Measurements from ENCODE around the gene LECT2.

Gene LECT2

DNA sequence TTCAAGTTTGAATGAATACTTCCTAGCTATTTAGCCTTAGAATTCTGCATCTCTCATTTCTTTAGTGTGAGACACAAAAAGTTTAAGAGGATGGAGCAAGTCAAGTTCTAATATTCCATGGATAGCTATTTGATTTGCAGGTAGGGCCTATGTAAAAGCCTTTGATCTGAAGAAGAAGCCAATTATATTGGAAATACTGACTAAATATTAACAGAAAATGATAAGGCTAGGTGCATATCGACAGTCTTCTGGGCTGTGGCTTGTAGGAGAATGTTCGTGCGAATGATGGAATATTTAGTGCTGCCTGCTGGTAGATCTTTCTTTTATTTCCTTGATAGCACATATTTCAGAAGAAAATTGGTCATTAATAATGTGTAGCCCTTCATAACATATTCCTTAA lies at the start of gene LECT2:
Gene LECT2, minus strand, starts transcription at position 85 of the 400 bp plus-strand sequence. CDS start 150 bp downstream, outside the sequence.
- in situ Hi-C loops (cut with HindIII; ENCODE audit: low sequenced_read_pairs) = no loop called here

DNA sequence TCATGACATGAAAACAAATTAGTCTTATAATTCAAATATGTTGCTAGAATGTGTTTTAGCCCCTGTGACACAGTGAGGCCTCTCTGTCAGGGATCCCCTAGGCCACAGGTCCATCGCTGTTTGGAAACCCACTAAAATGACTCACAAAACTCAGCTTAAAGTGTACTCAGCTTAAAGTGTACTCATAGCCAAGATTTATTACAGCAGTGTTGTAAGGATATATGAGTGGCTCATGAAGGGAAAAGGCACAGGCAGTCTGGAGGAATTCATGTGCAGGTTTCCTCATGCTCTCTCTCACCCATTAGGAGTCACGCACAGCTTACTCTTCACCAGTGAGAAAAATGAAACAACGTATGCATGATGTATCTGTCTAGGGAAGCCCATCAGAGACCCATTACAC lies 49.7 kb upstream of the LECT2 start:
- in situ Hi-C loops (cut with HindIII; ENCODE audit: low sequenced_read_pairs) = no loop called here

DNA sequence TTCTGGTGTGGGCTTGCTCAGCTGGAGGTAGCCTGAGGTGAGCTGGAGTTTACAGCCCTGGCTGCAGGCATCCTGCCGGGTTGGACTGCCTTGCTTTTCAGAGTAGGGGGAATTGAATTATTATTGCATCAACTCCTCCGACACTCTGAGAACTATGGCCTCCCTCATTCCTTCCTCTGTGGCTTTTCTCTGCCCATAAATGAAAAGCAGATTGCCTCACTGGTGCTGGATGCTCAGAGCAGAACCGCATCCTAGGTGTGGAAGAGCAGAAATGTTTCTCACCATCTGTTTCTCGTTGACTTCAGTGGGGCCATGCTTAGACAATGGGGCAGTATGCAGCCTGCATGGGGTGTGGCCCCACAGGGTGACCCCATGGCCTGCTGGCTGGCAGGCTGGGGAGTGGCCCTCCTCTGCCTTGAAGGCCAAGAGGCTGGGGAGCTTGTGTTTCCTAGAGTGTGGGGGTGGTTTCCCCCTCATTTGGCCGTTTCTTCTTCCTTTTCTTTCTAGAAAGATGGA lies 46.7 kb upstream of the LECT2 start:
- in situ Hi-C loops (cut with HindIII; ENCODE audit: low sequenced_read_pairs) = no loop called here

DNA sequence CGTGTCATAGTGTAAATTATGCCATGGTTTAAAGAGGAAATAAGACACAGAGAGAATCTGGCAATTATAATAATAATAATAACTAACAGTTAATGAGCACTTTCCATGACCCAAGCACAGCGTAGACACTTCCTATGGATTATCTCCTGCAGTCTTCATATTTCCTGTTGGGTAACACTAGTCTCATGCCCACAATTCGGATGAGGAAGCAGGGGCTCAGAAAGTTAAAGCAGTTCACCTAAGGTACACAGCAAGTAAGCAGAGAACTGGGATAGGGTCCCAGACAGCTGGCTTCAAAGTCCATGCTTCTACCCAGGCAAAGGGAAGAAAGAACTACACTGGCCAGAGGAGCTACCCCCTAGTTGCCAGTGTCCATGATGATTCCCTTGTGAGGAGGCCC lies 46.1 kb upstream of the LECT2 start:
- in situ Hi-C loops (cut with HindIII; ENCODE audit: low sequenced_read_pairs) = no loop called here

DNA sequence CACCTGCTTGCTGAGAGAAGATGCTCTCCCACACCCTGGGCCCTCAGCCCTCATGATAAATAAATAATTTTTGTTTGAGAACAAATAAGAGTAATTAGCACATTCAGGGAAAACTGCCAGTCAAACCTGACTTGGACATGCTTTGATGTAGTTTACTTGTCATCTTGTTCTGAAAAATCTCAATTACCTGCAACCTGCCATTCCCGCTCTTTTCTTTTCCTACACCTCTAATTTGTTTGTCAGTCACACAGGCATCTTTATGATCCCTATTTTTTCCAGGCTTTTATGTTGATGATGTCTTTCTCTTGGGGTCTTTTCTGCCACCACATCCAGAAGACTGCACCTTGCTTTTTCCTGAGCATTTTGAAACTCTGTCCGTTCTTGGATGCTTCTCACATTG lies 45.4 kb upstream of the LECT2 start:
- in situ Hi-C loops (cut with HindIII; ENCODE audit: low sequenced_read_pairs) = no loop called here

DNA sequence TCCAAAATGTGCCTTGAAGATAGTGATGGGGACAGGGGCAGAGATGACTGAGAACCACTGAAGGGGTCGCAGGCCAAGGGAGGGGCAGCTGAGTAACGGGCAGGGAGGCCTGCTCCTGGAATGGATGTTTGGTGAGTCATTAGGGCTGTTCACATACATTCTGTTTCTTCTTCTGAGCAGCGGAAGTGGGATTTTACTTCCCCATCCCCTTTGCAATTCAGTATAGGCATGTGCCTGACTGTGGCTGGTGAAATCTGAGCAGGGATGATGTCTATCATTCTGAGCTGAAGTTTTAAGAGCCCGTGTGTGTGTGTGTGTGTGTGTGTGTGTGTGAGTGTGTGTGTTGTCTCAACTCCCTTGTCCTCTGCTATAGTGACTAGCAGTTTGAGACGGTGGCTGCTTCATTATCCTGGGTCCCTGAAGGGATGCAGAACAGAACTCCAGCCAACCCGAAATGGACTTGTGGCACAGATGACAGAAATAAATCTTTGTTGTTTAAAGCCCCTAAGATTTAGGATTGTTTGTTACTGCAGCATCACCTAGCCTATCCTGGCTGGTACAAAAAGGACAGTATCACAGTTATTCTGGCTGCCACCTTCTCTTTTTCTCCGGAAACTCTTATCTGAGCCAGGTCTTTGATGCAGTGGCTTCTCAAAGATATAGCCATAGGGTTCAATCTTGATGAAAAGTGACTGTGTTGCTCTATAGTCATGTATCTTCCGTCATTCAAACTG lies 44.8 kb upstream of the LECT2 start:
- in situ Hi-C loops (cut with HindIII; ENCODE audit: low sequenced_read_pairs) = no loop called here

DNA sequence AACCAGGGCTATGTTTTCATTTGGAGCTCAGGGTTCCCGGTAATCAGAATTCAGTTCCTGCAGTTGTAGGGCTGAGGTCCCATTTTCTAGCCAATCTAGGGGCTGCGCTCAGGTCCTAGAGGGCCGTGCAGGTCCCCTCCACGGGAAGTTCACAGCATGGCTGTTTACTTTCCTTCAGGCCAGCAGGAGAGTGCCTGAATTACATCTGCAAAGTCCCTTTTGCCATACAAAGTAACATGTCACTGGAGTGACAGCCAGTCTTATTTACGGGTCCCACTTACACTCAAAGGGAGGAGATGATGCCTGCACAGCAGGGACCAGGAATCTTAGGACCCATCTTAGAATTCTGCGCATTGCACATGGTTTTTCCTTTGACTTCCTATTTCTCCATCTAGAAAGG lies 44.1 kb upstream of the LECT2 start:
- in situ Hi-C loops (cut with HindIII; ENCODE audit: low sequenced_read_pairs) = no loop called here

DNA sequence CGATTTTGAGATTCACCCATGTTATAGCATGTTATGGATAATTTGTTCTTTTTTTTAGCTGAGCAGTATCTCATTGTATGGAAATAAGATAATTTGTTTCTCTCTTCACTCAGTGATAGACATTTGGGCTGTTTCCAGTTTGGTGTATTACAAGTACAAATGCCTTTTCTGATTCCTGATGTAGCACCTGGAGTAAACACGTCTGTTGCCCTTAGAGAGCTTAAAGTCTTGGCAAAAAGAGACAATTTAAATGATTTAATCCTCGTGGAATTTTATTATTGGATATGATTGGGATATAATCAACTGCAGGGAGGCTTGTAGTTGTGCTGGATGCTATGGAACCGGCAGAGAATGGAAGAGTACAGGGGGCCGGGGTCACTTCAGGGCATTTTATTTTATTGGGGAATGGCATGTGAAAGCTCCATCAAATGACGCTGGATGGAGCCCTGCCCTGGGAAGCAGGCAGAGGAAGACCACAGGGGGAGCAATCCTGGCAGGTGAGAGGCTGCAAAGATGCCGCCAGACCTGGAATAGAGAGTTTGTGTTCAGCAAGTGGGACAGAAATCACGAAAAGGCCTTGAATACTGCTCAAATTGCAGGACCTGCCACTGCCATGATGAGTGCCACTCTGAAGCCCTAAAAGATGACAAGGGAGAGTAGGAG lies 43.0 kb upstream of the LECT2 start:
- in situ Hi-C loops (cut with HindIII; ENCODE audit: low sequenced_read_pairs) = no loop called here

DNA sequence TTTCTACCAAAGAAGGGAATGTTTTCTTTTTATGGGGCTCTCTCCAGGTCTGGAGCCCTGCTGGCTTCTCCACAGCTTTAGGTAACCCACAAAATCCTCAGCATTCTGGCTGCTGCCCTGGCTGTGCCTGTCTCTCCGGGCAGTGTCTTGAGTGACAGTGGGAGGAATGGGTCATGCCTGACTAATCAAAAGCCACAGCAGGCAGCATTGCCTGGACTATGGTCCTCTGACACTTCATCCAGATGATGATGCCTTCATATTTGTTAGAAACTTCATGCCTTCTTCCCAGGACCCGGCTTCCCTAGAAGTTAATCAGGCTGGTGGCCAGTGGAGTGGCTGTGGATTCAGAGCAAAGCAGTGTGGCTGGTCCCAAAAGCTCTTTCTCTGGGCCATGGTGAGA lies 41.8 kb upstream of the LECT2 start:
- in situ Hi-C loops (cut with HindIII; ENCODE audit: low sequenced_read_pairs) = no loop called here

DNA sequence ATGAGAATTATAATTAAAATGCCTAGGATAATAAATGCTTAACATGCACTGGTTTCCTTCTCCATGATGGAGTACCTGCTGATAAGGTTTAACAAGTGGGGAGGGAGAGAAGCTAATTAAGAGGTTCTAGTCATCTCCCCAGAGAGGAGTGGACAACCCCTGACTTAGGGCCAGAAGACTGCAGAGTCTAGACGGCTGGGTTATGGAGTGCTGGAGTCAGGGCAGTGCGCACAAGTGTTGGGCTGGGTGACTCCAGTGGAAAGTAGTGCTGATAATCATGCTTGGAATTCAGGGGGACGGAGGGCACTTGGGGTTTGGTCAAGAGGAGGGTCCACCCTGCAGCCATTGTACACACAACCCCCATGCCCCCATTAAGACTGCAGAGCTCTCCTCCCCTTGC lies 41.2 kb upstream of the LECT2 start:
- in situ Hi-C loops (cut with HindIII; ENCODE audit: low sequenced_read_pairs) = no loop called here

DNA sequence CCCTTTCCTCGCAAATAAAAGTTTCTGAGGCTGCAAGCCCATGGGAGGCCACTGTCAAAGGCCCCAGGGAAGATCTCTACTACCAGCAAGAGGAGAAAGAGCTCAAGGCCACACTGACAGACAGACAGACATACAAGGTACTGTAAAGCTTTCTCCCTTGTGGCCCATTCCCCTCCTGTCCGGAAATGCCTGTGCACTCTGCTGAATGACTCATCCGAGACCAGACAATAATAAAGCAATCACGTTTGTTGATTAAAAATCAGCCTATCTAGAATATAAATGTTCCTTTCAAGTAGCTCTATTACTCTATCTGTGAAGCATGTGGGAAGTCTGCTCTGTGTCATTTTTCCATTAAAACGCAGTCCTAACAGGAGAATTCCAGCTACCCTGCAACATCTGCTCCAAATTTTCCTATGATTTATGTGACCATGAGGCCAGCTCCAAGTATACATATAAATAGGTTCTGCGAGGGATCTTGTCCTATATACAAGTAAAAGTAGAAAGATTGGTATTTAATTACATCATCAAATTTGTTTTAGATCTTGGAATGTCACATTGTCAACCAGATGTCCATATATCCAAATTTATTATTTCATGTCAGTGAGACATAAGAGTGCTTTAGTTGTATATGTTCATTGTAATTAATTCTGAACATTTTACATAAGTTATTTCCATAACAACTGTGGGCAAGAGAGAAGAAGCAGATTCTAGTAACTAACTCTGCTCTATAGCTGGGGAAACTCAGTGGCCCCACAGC lies 39.3 kb upstream of the LECT2 start:
- in situ Hi-C loops (cut with HindIII; ENCODE audit: low sequenced_read_pairs) = no loop called here

DNA sequence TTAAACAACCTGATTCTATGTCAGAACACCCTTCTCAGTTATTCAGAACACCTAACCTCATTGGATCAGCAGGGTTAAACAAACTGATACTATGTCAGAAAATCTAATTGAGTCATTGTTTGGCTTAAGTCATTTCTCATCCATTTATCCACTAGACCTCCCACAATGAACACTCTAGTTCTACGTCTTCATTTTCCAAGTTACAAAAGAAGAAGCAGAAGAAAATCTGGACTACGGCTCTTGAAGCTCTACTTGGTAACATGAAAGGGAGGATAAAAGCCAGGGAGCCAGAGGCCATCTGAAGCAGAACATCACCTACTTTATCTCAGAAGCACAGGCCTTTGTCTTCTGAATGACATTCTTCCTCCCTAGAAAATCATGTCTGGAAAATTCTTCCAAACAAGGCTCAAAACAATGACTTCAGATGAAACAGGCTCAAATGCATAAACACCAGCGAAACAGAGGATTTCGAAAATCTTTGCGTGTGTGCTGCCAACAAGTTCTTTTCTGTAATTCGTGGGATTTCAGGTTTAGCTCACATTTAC lies 38.6 kb upstream of the LECT2 start:
- in situ Hi-C loops (cut with HindIII; ENCODE audit: low sequenced_read_pairs) = no loop called here

DNA sequence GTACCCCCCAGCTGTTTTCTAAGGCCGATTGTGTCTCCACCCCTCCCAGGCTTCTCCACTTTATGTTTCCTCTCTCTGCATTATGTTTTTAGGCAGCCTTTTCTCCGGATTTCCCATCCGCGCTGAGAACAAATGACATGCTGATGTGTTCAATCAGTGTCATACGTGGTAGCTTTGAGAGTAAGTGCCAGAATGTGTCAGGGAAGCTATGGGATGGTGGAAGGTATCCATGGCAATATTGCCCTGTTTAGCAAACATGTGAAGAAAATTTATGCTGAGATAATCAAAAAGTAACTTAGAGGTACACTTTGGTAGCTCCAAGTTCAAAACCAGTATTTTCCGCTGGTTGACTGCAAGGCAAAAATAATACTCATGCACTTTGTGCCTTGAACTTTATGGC lies 36.6 kb upstream of the LECT2 start:
- in situ Hi-C loops (cut with HindIII; ENCODE audit: low sequenced_read_pairs) = no loop called here

DNA sequence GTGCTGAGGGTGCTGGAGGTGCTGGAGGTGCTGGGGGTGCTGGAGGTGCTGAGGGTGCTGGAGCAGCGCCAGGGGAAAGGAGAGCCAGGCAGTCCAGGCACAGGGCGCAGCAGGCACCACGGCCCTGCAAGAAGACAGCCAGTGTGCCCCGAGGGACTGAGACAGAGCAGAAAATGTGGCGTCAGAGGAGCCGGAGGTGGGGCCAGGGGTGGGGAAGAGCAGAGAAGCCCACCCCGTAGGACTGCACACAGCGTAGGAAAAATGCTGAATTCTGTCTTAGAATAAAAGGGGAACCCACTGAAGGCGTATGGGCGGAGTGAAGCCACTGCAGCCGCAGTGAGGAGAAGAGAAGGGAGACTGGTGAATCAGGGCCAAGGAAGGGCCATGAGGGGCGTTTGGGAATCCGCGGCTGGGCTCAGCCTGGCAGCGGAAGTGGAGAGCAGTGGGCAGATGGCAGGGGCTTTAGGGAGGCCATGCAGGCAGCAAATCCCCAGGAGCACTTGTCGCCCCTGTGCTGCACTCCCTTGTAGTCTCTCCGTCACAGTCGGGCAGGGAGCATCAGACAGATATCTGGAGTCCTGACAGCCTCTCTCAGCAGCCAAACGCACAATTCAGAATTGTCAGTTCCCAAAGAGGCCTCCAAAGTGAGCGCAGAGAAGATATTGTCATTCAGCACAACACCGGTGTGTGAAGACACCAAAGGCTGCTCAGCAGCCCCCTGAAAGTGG lies 35.9 kb upstream of the LECT2 start:
- in situ Hi-C loops (cut with HindIII; ENCODE audit: low sequenced_read_pairs) = no loop called here

DNA sequence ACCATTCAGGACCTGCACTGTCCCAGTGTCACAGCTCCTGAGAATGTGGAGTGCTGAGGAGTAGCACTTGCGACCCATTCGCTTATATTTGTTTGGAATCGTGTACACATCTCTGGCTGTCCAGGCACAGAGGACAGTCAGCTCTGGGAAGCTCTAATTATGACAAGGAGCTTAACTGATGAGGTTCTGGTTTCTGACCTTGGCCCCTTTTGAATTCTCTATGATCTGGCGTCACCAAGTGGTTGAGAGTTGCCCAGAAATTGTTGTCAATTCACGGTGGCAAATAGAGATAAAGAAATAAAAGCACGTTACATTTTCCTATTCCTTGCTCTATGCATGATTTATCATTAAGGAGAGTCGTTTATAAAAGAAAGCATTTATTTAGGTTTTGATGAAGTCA lies 34.9 kb upstream of the LECT2 start:
- in situ Hi-C loops (cut with HindIII; ENCODE audit: low sequenced_read_pairs) = no loop called here

DNA sequence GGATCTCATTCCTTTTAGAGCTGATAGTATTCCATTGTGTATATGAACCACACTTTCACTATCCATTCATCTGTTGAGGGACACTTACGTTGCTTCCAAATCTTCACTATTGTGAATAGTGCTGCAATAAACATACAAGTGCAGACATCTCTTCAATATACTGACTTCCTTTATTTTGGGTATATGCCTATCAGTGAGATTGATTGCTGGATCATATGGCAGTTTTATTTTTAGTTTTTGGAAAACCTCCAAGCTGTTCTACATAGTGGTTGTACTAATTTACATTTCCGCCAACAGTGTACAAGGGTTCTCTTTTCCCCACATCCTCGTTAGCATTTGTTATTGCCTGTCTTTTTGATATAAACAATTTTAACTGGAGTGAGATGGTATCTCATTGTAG lies 33.8 kb upstream of the LECT2 start:
- in situ Hi-C loops (cut with HindIII; ENCODE audit: low sequenced_read_pairs) = no loop called here

DNA sequence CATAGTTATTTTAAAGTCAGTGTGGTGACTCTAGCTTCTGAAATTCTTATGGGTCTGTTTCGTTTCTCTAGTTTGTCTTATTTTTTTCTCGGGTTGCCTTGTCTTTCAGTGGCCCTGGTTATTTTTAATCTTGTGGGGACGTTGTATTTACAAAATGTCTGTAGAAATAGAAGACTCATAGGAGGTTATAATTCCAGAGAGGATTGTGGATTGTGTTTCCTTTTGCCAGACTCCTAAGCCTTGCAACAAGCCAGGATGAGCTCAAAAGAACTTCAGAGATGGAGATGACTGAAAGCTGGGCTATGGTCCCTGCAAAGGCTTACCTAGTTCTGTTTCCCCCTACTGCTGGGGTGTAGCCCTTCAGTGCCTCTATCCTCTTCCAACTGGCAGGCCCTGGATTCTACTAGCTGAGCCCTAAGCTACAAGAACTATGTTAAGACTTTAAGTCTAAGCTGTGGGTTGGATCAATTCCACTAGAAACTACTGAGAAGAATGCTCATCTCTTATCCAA lies 32.2 kb upstream of the LECT2 start:
- in situ Hi-C loops (cut with HindIII; ENCODE audit: low sequenced_read_pairs) = no loop called here

DNA sequence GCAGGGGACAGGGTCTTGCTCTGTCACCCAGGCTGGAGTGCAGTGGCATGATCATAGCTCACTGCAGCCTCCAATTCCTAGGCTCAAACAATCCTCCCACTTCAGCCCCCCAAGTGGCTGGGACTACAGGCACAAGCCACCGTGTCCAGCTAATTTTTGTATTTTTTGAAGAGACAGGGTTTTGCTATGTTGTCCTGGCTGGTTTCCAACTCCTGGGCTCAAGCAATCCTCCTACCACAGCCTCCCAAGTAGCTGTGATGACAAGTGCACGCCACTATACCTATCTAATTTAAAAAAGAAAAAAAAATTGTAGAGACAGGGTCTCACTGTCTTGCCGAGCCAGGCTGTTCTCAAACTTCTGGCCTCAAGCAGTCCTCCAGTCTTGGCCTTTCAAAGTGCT lies 31.6 kb upstream of the LECT2 start:
- in situ Hi-C loops (cut with HindIII; ENCODE audit: low sequenced_read_pairs) = no loop called here

DNA sequence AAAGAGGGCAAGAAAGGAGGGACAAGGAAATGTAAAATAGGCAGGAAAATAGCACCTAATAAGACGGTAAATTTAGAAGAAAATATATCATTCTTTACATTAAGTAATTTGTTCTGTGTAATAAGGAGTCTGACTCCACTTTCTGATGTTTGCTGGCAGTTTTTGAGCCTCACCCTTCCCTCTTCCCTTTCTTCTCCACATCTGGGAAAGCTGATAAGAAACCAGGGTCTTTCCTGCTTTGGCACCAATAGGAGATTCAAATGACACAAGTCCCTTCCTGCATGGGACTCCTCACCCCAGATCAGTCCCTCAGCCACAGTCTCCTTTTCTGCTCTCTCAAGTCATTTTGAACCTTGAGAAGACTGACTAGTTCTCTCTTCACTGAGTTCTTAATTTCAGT lies 31.2 kb upstream of the LECT2 start:
- in situ Hi-C loops (cut with HindIII; ENCODE audit: low sequenced_read_pairs) = no loop called here

DNA sequence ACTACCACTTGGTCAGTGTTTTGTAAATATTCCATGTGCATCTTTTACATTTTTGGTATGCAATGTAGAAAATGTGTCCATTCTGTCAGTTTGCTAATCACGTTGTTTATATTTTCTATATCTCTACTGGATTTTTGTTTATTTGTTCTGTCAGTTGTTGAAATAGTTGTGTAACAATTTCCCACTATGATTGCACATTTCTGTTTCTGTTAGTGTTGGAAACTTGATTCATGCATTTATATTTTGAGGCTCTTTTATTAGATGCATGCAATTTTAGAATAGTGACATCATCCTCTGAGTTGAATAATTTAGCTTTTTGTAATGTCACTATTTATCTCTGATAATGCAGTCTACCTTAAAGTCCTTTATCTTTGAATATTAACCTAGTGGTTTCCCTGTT lies 25.8 kb upstream of the LECT2 start:
- in situ Hi-C loops (cut with HindIII; ENCODE audit: low sequenced_read_pairs) = no loop called here

DNA sequence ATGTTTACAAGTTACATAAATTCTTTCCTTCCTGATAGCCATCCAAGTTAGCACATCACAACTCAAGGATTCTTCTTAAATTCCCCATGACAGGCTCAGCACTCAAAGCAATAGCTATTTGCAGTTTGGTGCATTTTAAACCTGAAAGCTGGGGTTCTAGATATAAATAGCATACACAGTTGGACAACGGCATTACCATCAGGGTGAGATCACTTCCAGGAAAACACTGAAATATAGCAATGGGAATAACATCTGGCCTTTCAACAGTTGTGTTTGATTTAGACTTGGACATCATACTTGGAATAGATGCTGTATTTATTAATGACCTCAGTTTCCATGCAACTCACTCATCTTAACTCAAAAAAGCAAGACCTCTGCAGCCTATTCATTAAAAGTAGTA lies 24.7 kb upstream of the LECT2 start:
- in situ Hi-C loops (cut with HindIII; ENCODE audit: low sequenced_read_pairs) = loop anchor here (5.0 kb wide), 2 partner anchors 53 to 78 kb away; no protein-coding TSS in a partner anchor

Data from endothelial cell of hepatic sinusoid (primary cell).